Lung (tissue), 16 donors: ENCODE results near the gene HOMER1. TPM values are rescaled to one million over a fixed set of nuclear protein-coding genes. Genes with fewer than 3 reads are reported as not detected.
A peak's percentile ranks its signal among the peaks of the same experiment; 100 is the strongest.

Source experiments
- ATAC-seq: fragments of 200-7000 bp; cut with Tn5 transposase; one replicate; pipeline ENCODE4 v1.9.1; 2020; ENCODE audit warnings: moderate number of reproducible peaks; ENCODE audit not compliant: insufficient read depth, low FRiP score
- DNase-seq, 3 donors: peaks; one replicate each; pipeline ENCODE4 v3.0.0-alpha.2; 2013 to 2017
- H3K27ac ChIP-seq, 2 donors: one replicate each; pipeline ENCODE4 v1.5.1; 2013; ENCODE audit warnings: mild to moderate bottlenecking in 2 of 2, moderate library complexity in 2 of 2, control low read depth in 1 of 2, inconsistent platforms in 1 of 2, low read depth in 1 of 2, low read length in 1 of 2
- H3K27me3 ChIP-seq, 3 donors: one replicate each; pipeline ENCODE4 v1.5.1; 2013; ENCODE audit warnings: low read length in 2 of 3; ENCODE audit not compliant: control insufficient read depth in 3 of 3, insufficient read depth in 3 of 3
- H3K36me3 ChIP-seq, 4 donors: one replicate each; pipeline ENCODE4 v1.5.1; 2013; ENCODE audit warnings: low read length in 4 of 4, mild to moderate bottlenecking in 1 of 4, moderate library complexity in 1 of 4; ENCODE audit not compliant: control insufficient read depth in 4 of 4, insufficient read depth in 4 of 4
- H3K4me1 ChIP-seq, 5 donors: one replicate each; pipeline ENCODE4 v1.5.1; 2013; ENCODE audit warnings: low read length in 5 of 5, mild to moderate bottlenecking in 2 of 5, moderate library complexity in 1 of 5; ENCODE audit not compliant: control insufficient read depth in 5 of 5, insufficient read depth in 5 of 5
- H3K4me3 ChIP-seq: one replicate; pipeline ENCODE4 v1.5.1; 2013; ENCODE audit warnings: mild to moderate bottlenecking, control low read depth, moderate library complexity
- H3K9ac ChIP-seq, 2 donors: one replicate each; pipeline ENCODE4 v1.5.1; 2013; ENCODE audit warnings: low read length in 2 of 2, control low read depth in 1 of 2; ENCODE audit not compliant: insufficient read depth in 1 of 2
- H3K9me3 ChIP-seq, 4 donors: one replicate each; pipeline ENCODE4 v1.5.1; 2013; ENCODE audit warnings: low read length in 3 of 4, mild to moderate bottlenecking in 1 of 4, moderate library complexity in 1 of 4; ENCODE audit not compliant: control insufficient read depth in 4 of 4, insufficient read depth in 3 of 4
- WGBS, 2 donors: extraction: QIAGEN DNeasy Blood & Tissue Kit; methylation state at CpG; one replicate each; pipeline ENCODE4 v1.1.7; 2013; 5-methylcytosine and 5-hydroxymethylcytosine counted together
- long read RNA-seq, 5 donors: transcript quantifications; one replicate each; lab custom pipeline, GENCODE V29; 2026
- polyA plus RNA-seq, 2 donors: library from polyadenylated mRNA; stranded (reverse); fragments of 200-250 nt; gene quantifications; one replicate each; pipeline ENCODE4 v1.2.1, GENCODE V29; 2013
- total RNA-seq, 2 donors: library from RNA; depleted of rRNA in 1 of 2; stranded (reverse); fragments of >200 nt in 1 of 2; gene quantifications; one replicate each; pipeline ENCODE4 v1.2.1, GENCODE V29; 2014 to 2021
- TF ChIP-seq, protein P1 (sequence below): IDR thresholded peaks from 2 replicates; pipeline ENCODE4 v1.5.1; 2012; ENCODE audit warnings: mild to moderate bottlenecking; ENCODE audit errors: control extremely low read depth, extremely low read depth
- donor health status: control.
- donor health status: control.
- donor health status: Bipolar disorder and iron deficiency.
- donor health status: healthy.
- donor health status: DM: yes; HTN: yes; CAD: no.

Gene HOMER1, protein sequence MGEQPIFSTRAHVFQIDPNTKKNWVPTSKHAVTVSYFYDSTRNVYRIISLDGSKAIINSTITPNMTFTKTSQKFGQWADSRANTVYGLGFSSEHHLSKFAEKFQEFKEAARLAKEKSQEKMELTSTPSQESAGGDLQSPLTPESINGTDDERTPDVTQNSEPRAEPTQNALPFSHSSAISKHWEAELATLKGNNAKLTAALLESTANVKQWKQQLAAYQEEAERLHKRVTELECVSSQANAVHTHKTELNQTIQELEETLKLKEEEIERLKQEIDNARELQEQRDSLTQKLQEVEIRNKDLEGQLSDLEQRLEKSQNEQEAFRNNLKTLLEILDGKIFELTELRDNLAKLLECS
- total RNA-seq (10 to 100 TPM in 1 of 2 donors, 1 to 10 TPM in 1; 7.0 to 15.4 TPM), polyA plus RNA-seq (1 to 10 TPM; 1.2 to 2.0 TPM)
- long read RNA-seq, donor 1, full-length matches to known transcripts: 4 of 4 reads
- long read RNA-seq, donor 1, partial matches to known transcripts: 0 of 4 reads
- long read RNA-seq, donor 1, other reads (novel, unspliced or antisense): 0 of 4 reads
- long read RNA-seq, donor 2, full-length matches to known transcripts: 1 of 1 reads
- long read RNA-seq, donor 2, partial matches to known transcripts: 0 of 1 reads
- long read RNA-seq, donor 2, other reads (novel, unspliced or antisense): 0 of 1 reads
- long read RNA-seq, donor 3, full-length matches to known transcripts: 4 of 4 reads
- long read RNA-seq, donor 3, partial matches to known transcripts: 0 of 4 reads
- long read RNA-seq, donor 3, other reads (novel, unspliced or antisense): 0 of 4 reads
- long read RNA-seq, donor 4, partial matches to known transcripts: 0 of 1 reads
- long read RNA-seq, donor 4, other reads (novel, unspliced or antisense): 0 of 1 reads
- long read RNA-seq, donor 5, full-length matches to known transcripts: 2 of 2 reads
- long read RNA-seq, donor 5, partial matches to known transcripts: 0 of 2 reads
- long read RNA-seq, donor 5, other reads (novel, unspliced or antisense): 0 of 2 reads

DNA sequence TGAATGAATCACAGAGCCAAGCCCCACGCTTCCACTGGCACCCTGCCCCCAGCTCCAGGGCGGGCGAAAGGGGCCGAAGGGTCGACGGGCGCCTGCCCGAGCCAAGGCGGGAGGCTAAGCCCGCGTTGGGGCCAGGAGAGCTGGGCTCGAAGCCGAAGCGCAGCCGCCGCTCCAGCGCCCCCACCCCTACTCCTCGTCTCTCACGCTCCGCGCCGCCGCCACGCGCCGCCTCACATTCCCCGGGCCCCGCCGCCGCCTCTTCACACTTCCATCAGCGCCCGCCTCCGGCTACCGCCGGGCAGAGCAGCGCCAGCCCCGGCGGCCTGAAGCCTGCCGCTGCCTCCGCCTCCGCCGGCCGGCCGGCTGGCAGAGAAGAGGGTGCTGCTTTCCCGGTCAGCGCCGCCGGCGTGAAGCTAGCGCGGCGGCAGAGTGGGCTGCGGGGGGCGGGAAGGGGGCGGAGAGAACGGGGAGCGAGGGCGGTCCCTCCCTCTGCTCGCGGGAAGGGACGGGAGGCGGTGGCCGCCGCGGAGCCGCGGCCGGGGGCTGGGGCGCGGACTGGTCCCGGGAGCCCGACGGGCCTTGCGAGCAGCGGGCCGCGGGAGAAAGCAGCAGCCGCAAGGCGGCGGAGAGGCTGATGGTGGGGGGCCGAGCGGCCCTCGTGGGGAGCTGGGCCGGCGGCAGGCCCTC lies at the start of gene HOMER1:
Gene HOMER1, minus strand, starts transcription at position 431 of the 687 bp plus-strand sequence. CDS start 1,360 bp downstream, outside the sequence.
- DNase-seq (peak; percentile 89 to 93 (median 92)), ATAC-seq (peak; percentile 87)
- Histone ChIP-seq H3K4me3 (peak within 1 kb of the TSS; percentile 79), H3K4me1 (peaks cover 0 to 22% (median 2%) of the 10 kb centered on the region in 5 donors), H3K9ac (peak within 1 kb of the TSS; percentile 72 to 84), H3K36me3 (no peaks in the 10 kb centered on the region), H3K27ac (peak within 1 kb of the TSS; percentile 92 to 94), H3K9me3 (no peaks in the 10 kb centered on the region), H3K27me3 (peaks cover 0 to 24% (median 6%) of the 10 kb centered on the region in 3 donors)
- TF ChIP-seq, protein P1, sequence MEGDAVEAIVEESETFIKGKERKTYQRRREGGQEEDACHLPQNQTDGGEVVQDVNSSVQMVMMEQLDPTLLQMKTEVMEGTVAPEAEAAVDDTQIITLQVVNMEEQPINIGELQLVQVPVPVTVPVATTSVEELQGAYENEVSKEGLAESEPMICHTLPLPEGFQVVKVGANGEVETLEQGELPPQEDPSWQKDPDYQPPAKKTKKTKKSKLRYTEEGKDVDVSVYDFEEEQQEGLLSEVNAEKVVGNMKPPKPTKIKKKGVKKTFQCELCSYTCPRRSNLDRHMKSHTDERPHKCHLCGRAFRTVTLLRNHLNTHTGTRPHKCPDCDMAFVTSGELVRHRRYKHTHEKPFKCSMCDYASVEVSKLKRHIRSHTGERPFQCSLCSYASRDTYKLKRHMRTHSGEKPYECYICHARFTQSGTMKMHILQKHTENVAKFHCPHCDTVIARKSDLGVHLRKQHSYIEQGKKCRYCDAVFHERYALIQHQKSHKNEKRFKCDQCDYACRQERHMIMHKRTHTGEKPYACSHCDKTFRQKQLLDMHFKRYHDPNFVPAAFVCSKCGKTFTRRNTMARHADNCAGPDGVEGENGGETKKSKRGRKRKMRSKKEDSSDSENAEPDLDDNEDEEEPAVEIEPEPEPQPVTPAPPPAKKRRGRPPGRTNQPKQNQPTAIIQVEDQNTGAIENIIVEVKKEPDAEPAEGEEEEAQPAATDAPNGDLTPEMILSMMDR: no peak
- 0 to 1% methylated on average over 51 to 85 of the region's 85 CpGs for WGBS, 2 donors

DNA sequence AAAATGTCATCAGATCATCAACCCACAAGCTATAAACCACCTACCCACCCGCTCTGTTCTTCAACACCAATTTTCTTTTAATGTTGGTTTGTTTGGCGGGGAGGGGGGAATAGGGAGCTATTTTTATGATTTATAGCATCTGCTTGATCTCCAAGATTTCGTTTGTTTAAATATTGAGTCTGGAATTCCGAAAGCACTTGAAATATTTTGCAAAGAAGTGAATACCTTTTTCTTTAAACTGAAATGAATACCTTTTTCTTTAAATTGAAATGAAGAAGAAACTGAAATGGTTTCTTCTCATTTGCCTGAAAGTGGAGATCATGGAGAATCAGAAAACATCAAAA lies 49.3 kb upstream of the HOMER1 start:
- H3K4me3 ChIP-seq: no peak overlapping the region
- TF ChIP-seq, protein P1: no peak
- no peaks in the 10 kb centered on the region for H3K4me1 ChIP-seq
- 68 to 78% methylated on average over 4 of the region's 4 CpGs for WGBS, 2 donors
- no peak for DNase-seq
- H3K27ac ChIP-seq: no peak overlapping the region
- H3K36me3 ChIP-seq: no peaks in the 10 kb centered on the region
- ATAC-seq: no peak
- no peaks in the 10 kb centered on the region for H3K9me3 ChIP-seq
- H3K9ac ChIP-seq: no peak overlapping the region
- H3K27me3 ChIP-seq: no peaks in the 10 kb centered on the region

DNA sequence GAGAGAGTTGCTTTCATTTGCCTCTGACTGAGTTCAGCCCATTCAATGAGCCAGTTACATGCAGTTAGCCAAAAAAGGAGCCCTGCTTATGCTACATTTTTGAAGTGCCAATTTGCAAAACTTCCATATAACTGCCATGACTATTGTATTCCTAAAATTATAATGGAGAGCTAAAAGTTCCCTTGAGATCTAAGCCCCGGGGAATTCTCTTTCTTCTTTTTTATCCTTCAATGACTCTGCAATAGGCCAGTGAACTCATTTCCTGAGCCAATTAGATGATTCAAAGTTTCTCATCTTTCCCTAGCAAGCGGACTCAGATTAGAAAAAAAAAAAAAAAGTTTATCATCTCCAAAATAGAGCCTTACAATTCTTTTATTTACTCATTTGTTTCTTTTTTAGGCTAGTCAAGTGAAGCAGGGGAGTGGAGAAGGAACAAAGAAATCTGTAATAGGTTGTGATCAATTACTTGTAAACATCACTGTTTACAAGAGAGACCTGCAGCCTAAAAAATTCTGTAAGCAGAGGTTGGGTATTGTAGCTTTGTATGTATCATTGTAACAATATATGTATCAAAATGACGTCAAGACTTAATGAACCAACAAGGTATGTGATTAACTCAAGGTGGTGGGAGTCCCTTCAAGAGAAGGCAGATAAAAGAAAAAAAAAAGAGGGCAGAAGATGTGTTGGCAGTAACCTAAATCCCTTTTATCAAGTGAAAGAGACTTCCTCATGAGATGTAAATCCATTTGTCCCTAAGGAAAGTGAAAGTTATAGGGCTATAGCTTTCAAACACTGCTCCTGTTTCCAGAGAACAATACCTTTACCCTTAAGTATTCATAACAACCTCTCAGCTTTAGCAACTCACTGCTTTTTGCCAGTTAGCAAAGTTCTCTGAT lies 48.7 kb upstream of the HOMER1 start:
- Histone ChIP-seq H3K9ac (no peak overlapping the region), H3K4me1 (no peaks in the 10 kb centered on the region), H3K27ac (no peak overlapping the region), H3K27me3 (no peaks in the 10 kb centered on the region), H3K4me3 (no peak overlapping the region), H3K9me3 (no peaks in the 10 kb centered on the region), H3K36me3 (no peaks in the 10 kb centered on the region)
- DNase-seq: no peak
- ATAC-seq: no peak
- 66 to 83% methylated on average over 3 of the region's 3 CpGs for WGBS, 2 donors
- TF ChIP-seq, protein P1: no peak
